Mammary epithelial cell (primary cell): ENCODE measurements around the gene ARL16.

Experiments used
- EZH2 ChIP-seq: IDR thresholded peaks from 2 replicates; pipeline ENCODE4 v1.6.1; 2012; ENCODE audit warnings: low read length, inconsistent platforms, borderline replicate concordance
- TF ChIP-seq, protein P1 (sequence below), 2 donors: IDR thresholded peaks in 1 of 2; conservative IDR thresholded peaks in 1 of 2; 2 replicates each; pipeline ENCODE4 v1.5.1; 2011 to 2012; ENCODE audit warnings: inconsistent platforms in 2 of 2, low read length in 2 of 2, mild to moderate bottlenecking in 2 of 2, control low read depth in 1 of 2, low read depth in 1 of 2; ENCODE audit not compliant: insufficient read depth in 1 of 2; ENCODE audit errors: extremely low read depth in 1 of 2

DNA sequence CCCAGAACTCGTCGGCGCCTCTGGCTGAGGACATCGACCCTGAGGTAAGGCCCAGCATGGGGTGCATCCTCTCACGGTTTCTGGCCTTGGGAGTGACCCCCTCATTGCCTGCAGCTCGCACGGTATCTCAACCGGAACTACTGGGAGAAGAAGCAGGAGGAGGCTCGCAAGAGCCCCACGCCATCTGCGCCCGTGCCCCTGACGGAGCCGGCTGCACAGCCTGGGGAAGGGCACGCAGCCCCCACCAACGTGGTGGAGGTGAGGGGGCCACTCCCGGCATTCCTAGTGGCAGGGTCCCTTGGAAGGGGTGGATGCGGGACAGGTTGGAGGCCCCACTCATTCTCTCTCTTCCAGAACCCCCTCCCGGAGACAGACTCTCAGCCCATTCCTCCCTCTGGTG is 11.2 kb upstream of the ARL16 start:
- TF ChIP-seq, protein P1, sequence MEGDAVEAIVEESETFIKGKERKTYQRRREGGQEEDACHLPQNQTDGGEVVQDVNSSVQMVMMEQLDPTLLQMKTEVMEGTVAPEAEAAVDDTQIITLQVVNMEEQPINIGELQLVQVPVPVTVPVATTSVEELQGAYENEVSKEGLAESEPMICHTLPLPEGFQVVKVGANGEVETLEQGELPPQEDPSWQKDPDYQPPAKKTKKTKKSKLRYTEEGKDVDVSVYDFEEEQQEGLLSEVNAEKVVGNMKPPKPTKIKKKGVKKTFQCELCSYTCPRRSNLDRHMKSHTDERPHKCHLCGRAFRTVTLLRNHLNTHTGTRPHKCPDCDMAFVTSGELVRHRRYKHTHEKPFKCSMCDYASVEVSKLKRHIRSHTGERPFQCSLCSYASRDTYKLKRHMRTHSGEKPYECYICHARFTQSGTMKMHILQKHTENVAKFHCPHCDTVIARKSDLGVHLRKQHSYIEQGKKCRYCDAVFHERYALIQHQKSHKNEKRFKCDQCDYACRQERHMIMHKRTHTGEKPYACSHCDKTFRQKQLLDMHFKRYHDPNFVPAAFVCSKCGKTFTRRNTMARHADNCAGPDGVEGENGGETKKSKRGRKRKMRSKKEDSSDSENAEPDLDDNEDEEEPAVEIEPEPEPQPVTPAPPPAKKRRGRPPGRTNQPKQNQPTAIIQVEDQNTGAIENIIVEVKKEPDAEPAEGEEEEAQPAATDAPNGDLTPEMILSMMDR (conservative IDR thresholded peaks at IDR 0.05 in 1 of 2, IDR thresholded peaks at IDR 0.05 in 1 of 2; ENCODE audit: extremely low read depth in 1 of 2, insufficient read depth in 1 of 2, low read depth in 1 of 2, low read length in 2 of 2): no peak
- no peak for TF ChIP-seq EZH2
